ENCODE data around the gene HNMT. TPM values are rescaled to one million over a fixed set of nuclear protein-coding genes. Genes with fewer than 3 reads are reported as not detected.
"Not testable (repeated sequence)": the region's sequence is repeated elsewhere in the genome, so short reads cannot be mapped to it uniquely, and the experiment has no call there.

HNMT gene
- total and polyA plus RNA-seq, 2 of the 8 experiments (the other 6 are each of a cell fraction or from before 2014, with no cell fraction given): 1.6 to 3.6 TPM

GRCh38 chr2:138043588-138043987, 79.3 kb downstream of the HNMT start:
- H2AFZ ChIP-seq (ENCODE audit: low read length); H3K79me1 ChIP-seq (ENCODE audit: low read depth, low read length); POLR2A ChIA-PET (ENCODE audit: partially characterized antibody); H2BK20ac ChIP-seq (ENCODE audit: low read length); H3K23ac ChIP-seq (ENCODE audit: insufficient read length); FAIRE-seq; H3K23me2 ChIP-seq (ENCODE audit: low read depth, low read length); H3K56ac ChIP-seq (replicated peaks; ENCODE audit: insufficient read length, low read depth, low read length); H4K20me1 ChIP-seq (replicated peaks in 1 of 2; ENCODE audit: control insufficient read depth in 1 of 2, insufficient read depth in 2 of 2, low read length in 2 of 2); H4K5ac ChIP-seq (ENCODE audit: insufficient read length, low read depth, low read length); H4K91ac ChIP-seq (replicated peaks; ENCODE audit: insufficient read length, low read length); H2BK120ac ChIP-seq (replicated peaks; ENCODE audit: low read depth, low read length); H3K14ac ChIP-seq (ENCODE audit: insufficient read length); H3K4me1 ChIP-seq (replicated peaks in 1 of 4; ENCODE audit: control insufficient read depth in 3 of 4, insufficient read depth in 4 of 4, low read length in 3 of 4); H2BK12ac ChIP-seq (ENCODE audit: low read depth, low read length); H3K4me3 ChIP-seq (ENCODE audit: extremely low read depth in 1 of 4, insufficient read depth in 2 of 4, low read depth in 3 of 4, low read length in 4 of 4); H2BK15ac ChIP-seq (ENCODE audit: low read length); H4K8ac ChIP-seq (ENCODE audit: extremely low read depth, insufficient read depth, low read length); H3K4ac ChIP-seq (replicated peaks; ENCODE audit: insufficient read length, low read depth, low read length); H3K9ac ChIP-seq (replicated peaks in 1 of 4; ENCODE audit: extremely low read depth in 1 of 4, low read depth in 3 of 4, low read length in 3 of 4); H2AK5ac ChIP-seq (ENCODE audit: low read depth, low read length); H3K18ac ChIP-seq (ENCODE audit: extremely low read depth, low read length); H3K4me2 ChIP-seq (ENCODE audit: insufficient read depth in 1 of 2, low read depth in 2 of 2, low read length in 2 of 2); H3K79me2 ChIP-seq (ENCODE audit: control insufficient read depth in 1 of 2, insufficient read depth in 2 of 2, low read length in 2 of 2); H3K9me3 ChIP-seq (ENCODE audit: insufficient read depth in 2 of 2, low read depth in 1 of 2, low read length in 1 of 2); H2BK5ac ChIP-seq (ENCODE audit: low read depth, low read length); H3K27me3 ChIP-seq (replicated peaks in 1 of 4; ENCODE audit: control insufficient read depth in 3 of 4, extremely low read depth in 1 of 4, insufficient read depth in 3 of 4, low read length in 3 of 4); DNase-seq (ENCODE audit: low read depth in 1 of 2, low spot score in 2 of 2); H3K27ac ChIP-seq (ENCODE audit: low read depth, low read length); H3K36me3 ChIP-seq (ENCODE audit: control insufficient read depth in 2 of 4, insufficient read depth in 4 of 4, low read length in 3 of 4): not testable (repeated sequence)
- CTCF ChIA-PET (ENCODE audit: partially characterized antibody): interaction anchor here (1.1 kb wide), 1 partner anchor 10 kb away, joined by 3 read pairs; no protein-coding TSS in a partner anchor
- WGBS, 2 experiments (ENCODE audit: extremely low coverage in 1 of 2, insufficient coverage in 1 of 2, insufficient read length in 1 of 2, insufficient replicate concordance in 2 of 2, low coverage in 1 of 2, low lambda C conversion rate in 2 of 2, missing lambda C conversion rate in 1 of 2): 87% methylated on average over 6 of the region's 6 CpGs; no CpG with 5 or more reads in 1 of the 2 experiments
